Ectodermal cell (in vitro differentiated cells): ENCODE results near the gene CDKN2AIPNL.

Experiments
- H3K27ac ChIP-seq: 2 replicates; pipeline ENCODE4 v1.7.0; 2013; ENCODE audit warnings: mild to moderate bottlenecking, low read depth, low read length; ENCODE audit not compliant: insufficient read depth, poor library complexity, severe bottlenecking
- H3K27me3 ChIP-seq: 2 replicates; pipeline ENCODE4 v1.7.0; 2013; ENCODE audit warnings: mild to moderate bottlenecking, low read length; ENCODE audit not compliant: insufficient read depth, control insufficient read depth, poor library complexity, severe bottlenecking
- H3K36me3 ChIP-seq: one replicate; pipeline ENCODE4 v1.7.0; 2013; ENCODE audit warnings: low read length; ENCODE audit not compliant: control insufficient read depth, insufficient read depth
- H3K4me1 ChIP-seq: one replicate; pipeline ENCODE4 v1.7.0; 2013; ENCODE audit warnings: low read length; ENCODE audit not compliant: control insufficient read depth, insufficient read depth
- H3K4me3 ChIP-seq: 2 replicates; pipeline ENCODE4 v1.7.0; 2013; ENCODE audit warnings: low read depth, low read length, control low read depth; ENCODE audit not compliant: insufficient read depth
- H3K9me3 ChIP-seq: 2 replicates; pipeline ENCODE4 v1.7.0; 2013; ENCODE audit warnings: mild to moderate bottlenecking, low read length, moderate library complexity; ENCODE audit not compliant: control insufficient read depth
- WGBS, 2 experiments: methylation state at CpG; one replicate each; pipeline ENCODE4 v1.1.7; 2013; ENCODE audit warnings: missing lambda C conversion rate in 2 of 2; 5-methylcytosine and 5-hydroxymethylcytosine counted together

CDKN2AIPNL gene

DNA sequence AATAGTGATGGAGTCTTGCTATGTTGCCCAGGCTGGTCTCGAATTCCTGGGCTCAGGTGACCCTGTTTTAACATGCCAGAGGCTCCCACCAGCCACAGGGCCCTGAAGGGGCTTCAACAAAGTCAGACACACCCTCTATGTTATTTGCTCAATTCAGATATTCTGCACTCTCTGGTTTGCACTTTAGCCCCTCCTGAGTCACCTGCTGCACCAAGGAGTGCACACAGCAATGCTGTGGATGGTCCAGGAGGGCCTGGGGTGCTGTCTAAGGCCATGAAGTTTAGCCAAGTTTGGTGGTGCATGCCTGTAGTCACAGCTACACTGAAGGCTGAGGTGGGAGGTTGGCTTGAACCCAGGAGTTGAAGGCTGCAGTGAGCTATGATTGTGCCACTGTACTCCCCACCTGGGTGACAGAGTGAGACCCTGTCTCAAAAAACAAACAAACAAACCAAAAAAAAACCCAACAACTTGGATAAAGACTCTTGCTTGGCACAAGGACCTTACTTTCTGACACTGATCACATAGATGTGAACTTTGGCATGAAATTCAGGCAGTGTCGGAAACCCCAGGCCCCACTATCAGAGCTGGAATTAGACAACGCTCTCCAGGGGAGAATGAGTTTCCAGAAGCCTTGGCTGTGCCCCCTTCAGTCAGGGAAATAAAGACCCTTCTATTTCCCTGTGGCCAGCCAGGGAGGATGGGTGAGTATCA lies 39.7 kb upstream of the CDKN2AIPNL start:
- no peak overlapping the region for H3K27ac ChIP-seq
- no peaks in the 10 kb centered on the region for H3K9me3 ChIP-seq
- 92 to 97% methylated on average over 3 of the region's 3 CpGs for WGBS, 2 experiments

GRCh38 chr5:134450374-134450773 lies 38.7 kb upstream of the CDKN2AIPNL start:
- H3K9me3 ChIP-seq: no peaks in the 10 kb centered on the region
- no peaks in the 10 kb centered on the region for H3K4me1 ChIP-seq
- no peak overlapping the region for H3K27ac ChIP-seq
- WGBS, 2 experiments: 86 to 91% methylated on average over 2 of the region's 2 CpGs
- no peak overlapping the region for H3K4me3 ChIP-seq
- H3K36me3 ChIP-seq: no peaks in the 10 kb centered on the region
- no peaks in the 10 kb centered on the region for H3K27me3 ChIP-seq

More for the DNA sequence above, 39.7 kb upstream of the CDKN2AIPNL start:
- no peaks in the 10 kb centered on the region for H3K27me3 ChIP-seq
- no peak overlapping the region for H3K4me3 ChIP-seq
- no peaks in the 10 kb centered on the region for H3K36me3 ChIP-seq
- no peaks in the 10 kb centered on the region for H3K4me1 ChIP-seq

GRCh38 chr5:134449167-134449566 lies 37.5 kb upstream of the CDKN2AIPNL start:
- no peaks in the 10 kb centered on the region for H3K27me3 ChIP-seq
- 88 to 93% methylated on average over 2 of the region's 2 CpGs for WGBS, 2 experiments
- H3K36me3 ChIP-seq: no peaks in the 10 kb centered on the region
- no peaks in the 10 kb centered on the region for H3K9me3 ChIP-seq
- no peaks in the 10 kb centered on the region for H3K4me1 ChIP-seq
- H3K27ac ChIP-seq: no peak overlapping the region
- H3K4me3 ChIP-seq: no peak overlapping the region

DNA sequence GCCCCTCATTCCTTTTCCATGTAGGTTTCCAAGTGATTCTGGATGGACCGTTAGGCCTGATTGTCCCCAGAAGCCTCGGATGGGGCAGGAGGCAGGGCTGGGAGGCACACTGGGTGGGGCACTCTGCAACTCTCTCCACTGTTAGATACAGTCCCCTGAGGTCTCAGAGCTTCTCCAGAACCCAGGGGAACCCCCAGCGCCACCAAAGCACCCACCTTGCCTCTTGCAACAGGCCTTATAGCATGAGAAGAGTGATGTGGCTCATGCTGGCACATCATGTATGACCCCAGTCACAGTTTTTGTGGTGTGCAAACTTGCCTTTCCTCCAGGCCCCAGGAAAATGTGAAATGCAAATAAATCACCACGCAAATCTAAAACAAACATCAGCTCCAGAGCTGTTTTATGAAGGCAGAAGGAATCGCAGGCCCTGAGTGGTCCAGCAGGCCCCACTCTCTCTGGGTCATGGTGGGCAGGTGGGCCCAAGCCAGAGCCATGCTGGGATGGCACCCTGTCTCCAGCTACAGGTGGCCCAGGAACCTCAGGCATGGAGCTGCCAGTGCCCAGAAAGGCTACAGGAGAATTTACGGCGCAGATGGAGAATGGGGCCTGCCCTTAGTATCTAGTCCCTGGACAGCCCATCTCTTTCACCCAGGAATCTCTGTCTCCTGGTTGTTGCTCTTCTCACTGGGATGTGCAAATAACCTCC lies 36.3 kb upstream of the CDKN2AIPNL start:
- Histone ChIP-seq H3K36me3 (no peaks in the 10 kb centered on the region), H3K4me1 (no peaks in the 10 kb centered on the region), H3K27ac (no peak overlapping the region), H3K9me3 (no peaks in the 10 kb centered on the region), H3K4me3 (no peak overlapping the region), H3K27me3 (no peaks in the 10 kb centered on the region)
- WGBS, 2 experiments: 94 to 96% methylated on average over 7 of the region's 7 CpGs

DNA sequence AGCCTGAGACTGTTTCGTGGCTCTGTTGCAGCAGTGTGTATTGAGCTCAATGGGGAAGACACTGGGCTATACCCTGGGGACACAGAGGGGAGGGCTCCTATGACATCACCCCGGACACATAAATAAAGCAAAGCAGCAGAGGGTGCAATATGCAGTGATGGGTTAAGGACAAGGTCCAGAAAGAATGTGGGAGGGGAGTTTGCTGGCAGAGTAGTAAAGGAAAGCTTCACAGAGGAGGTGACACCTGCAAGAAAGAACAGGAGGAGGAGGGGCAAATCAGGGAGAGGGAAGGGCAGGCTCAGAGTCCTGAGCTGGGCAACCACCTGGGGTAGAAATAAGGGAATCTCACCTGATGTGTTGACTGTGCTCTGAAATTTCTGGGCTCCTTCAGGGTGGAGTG lies 35.3 kb upstream of the CDKN2AIPNL start:
- no peaks in the 10 kb centered on the region for H3K4me1 ChIP-seq
- no peak overlapping the region for H3K27ac ChIP-seq
- no peak overlapping the region for H3K4me3 ChIP-seq
- H3K36me3 ChIP-seq: no peaks in the 10 kb centered on the region
- H3K9me3 ChIP-seq: no peaks in the 10 kb centered on the region
- no peaks in the 10 kb centered on the region for H3K27me3 ChIP-seq
- WGBS, 2 experiments: 79 to 80% methylated on average over 2 of the region's 2 CpGs

DNA sequence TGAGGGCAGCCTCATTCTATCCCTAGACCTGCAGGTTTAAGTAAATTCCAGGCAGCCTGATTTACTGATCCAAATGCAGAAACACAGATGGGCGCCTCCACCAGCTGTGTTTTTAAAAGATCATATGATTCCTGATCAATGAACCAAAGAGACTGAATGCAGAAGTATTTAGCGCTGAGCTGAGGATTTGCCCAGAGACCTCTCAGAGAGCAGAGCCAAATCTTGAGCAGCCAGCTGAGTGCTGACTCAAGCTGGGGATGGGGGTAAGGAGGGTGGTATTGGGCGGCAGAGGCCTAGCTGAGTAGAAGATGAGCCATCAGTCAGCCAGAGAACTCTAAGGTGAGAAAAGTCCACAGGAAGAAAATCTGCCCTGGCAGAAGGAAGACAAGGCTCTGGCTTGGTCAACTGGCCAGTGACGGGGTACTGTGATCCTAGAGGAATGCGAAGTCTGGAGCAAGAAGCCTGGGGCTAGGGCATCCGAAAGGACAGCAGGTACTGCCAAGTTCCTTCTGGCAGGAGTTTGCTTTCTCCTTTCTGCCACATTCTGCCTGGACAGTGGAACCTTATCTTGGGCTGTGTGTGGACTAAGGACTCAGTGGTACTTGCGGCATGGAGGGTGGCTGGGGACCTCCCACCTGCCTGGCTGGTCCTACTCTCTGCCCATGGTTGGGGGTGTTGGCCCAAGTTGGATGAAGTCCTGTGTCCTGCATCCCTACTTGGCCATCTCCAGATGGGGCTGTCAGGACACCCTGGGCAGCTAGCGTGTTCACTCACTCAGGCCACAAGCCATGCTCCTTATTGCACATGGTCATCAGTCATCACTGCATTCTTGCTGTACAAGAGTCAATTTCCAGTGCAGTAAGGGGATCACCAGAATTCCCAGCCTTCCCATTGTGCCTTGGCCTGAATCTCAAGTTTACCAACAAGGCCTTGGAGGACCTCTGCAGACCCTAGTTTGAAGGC lies 34.5 kb upstream of the CDKN2AIPNL start:
- H3K27me3 ChIP-seq: no peaks in the 10 kb centered on the region
- 96% methylated on average over 8 of the region's 8 CpGs for WGBS, 2 experiments
- no peak overlapping the region for H3K4me3 ChIP-seq

GRCh38 chr5:134444941-134445471 lies 33.3 kb upstream of the CDKN2AIPNL start:
- H3K4me1 ChIP-seq: no peaks in the 10 kb centered on the region
- no peak overlapping the region for H3K4me3 ChIP-seq
- whole genome bisulfite sequencing, 2 experiments: 90 to 92% methylated on average over 5 of the region's 5 CpGs
- no peak overlapping the region for H3K27ac ChIP-seq
- no peaks in the 10 kb centered on the region for H3K27me3 ChIP-seq
- H3K36me3 ChIP-seq: no peaks in the 10 kb centered on the region
- no peaks in the 10 kb centered on the region for H3K9me3 ChIP-seq

More for the DNA sequence above, 34.5 kb upstream of the CDKN2AIPNL start:
- no peaks in the 10 kb centered on the region for H3K9me3 ChIP-seq
- H3K36me3 ChIP-seq: no peaks in the 10 kb centered on the region
- no peak overlapping the region for H3K27ac ChIP-seq
- H3K4me1 ChIP-seq: no peaks in the 10 kb centered on the region

DNA sequence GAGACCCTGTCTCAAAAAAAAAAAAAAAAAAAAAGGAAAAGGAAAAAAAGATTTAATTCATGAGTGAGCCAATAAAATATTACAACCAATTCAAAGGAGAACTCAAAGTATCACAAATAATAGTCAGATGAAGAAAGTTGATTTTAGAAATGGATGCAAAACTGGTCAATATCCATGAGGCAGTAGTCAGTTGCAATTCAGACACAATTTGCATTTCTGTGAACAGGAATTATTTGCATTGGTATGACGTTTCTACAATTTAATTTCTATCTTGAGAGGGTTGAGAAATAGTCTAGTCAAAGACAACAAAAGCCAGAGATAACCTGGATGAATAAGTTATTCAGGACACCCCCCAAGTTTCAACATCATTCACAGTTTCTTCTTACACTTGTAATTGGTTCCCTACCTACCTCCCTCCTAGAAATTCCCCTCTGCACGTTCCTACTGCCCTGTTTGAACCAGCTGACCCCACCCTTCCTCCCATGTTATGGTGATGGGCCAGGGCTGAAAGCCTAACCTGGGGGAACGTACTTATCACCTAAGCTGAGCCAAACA lies 28.6 kb upstream of the CDKN2AIPNL start:
- Histone ChIP-seq H3K27me3 (no peaks in the 10 kb centered on the region), H3K9me3 (no peaks in the 10 kb centered on the region), H3K4me1 (no peaks in the 10 kb centered on the region), H3K27ac (no peak overlapping the region), H3K4me3 (no peak overlapping the region), H3K36me3 (no peaks in the 10 kb centered on the region)
- WGBS, 2 experiments: 73 to 75% methylated on average over 3 of the region's 3 CpGs

GRCh38 chr5:134439210-134439654 lies 27.6 kb upstream of the CDKN2AIPNL start:
- H3K9me3 ChIP-seq: no peaks in the 10 kb centered on the region
- H3K36me3 ChIP-seq: no peaks in the 10 kb centered on the region
- WGBS, 2 experiments: 82 to 84% methylated on average over 7 of the region's 7 CpGs
- H3K4me3 ChIP-seq: no peak overlapping the region
- H3K27me3 ChIP-seq: no peaks in the 10 kb centered on the region
- H3K27ac ChIP-seq: no peak overlapping the region
- H3K4me1 ChIP-seq: no peaks in the 10 kb centered on the region
